A673 (cell line): ENCODE data around the gene MIGA1.

Experiments
- EZH2 ChIP-seq: fragments of 200-600 bp; sonication (generic); IDR thresholded peaks from 2 replicates; pipeline ENCODE4 v1.6.1; 2017; ENCODE audit warnings: borderline replicate concordance, low read depth, mild to moderate bottlenecking, mixed read lengths, antibody characterized with exemption, low read length; ENCODE audit not compliant: poor library complexity, severe bottlenecking
- TF ChIP-seq, protein P1 (sequence below): fragments of 300-800, 200-600 bp; sonication (generic); conservative IDR thresholded peaks from 2 replicates; pipeline ENCODE4 v1.5.1; 2017; ENCODE audit warnings: low read depth, mild to moderate bottlenecking, antibody characterized with exemption, low read length, moderate library complexity, mixed read lengths

- TF ChIP-seq EZH2, result no peak
- TF ChIP-seq, protein P1, sequence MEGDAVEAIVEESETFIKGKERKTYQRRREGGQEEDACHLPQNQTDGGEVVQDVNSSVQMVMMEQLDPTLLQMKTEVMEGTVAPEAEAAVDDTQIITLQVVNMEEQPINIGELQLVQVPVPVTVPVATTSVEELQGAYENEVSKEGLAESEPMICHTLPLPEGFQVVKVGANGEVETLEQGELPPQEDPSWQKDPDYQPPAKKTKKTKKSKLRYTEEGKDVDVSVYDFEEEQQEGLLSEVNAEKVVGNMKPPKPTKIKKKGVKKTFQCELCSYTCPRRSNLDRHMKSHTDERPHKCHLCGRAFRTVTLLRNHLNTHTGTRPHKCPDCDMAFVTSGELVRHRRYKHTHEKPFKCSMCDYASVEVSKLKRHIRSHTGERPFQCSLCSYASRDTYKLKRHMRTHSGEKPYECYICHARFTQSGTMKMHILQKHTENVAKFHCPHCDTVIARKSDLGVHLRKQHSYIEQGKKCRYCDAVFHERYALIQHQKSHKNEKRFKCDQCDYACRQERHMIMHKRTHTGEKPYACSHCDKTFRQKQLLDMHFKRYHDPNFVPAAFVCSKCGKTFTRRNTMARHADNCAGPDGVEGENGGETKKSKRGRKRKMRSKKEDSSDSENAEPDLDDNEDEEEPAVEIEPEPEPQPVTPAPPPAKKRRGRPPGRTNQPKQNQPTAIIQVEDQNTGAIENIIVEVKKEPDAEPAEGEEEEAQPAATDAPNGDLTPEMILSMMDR, result no peak
Observed at GRCh38 chr1:77881061-77881460, 101.6 kb downstream of the MIGA1 start.
